ENCODE measurements around the gene NMRK1. TPM values are rescaled to one million over a fixed set of nuclear protein-coding genes. Genes with fewer than 3 reads are reported as not detected.

NMRK1 gene
- total RNA-seq, result 32.9 TPM

- DNase-seq (ENCODE audit: low spot score), result peak; percentile 96
Measured at GRCh38 chr9:75087824-75088645, at the start of gene NMRK1, which contains the start of gene OSTF1. Gene NMRK1, minus strand, starts transcription at chr9:75088155. Its CDS starts 5,040 bp downstream, at chr9:75083115. Gene OSTF1, plus strand, starts transcription at chr9:75088514. Its CDS starts 179 bp downstream, at chr9:75088693.

- DNase-seq (ENCODE audit: low spot score), result no peak
Measured at GRCh38 chr9:75134495-75134894, 46.5 kb upstream of the NMRK1 start.

GRCh38 chr9:75133396-75133795, 45.4 kb upstream of the NMRK1 start:
- DNase-seq (ENCODE audit: low spot score), result no peak

- no peak for DNase-seq (ENCODE audit: low spot score)
Measured at GRCh38 chr9:75132244-75132643, 44.3 kb upstream of the NMRK1 start.

- no peak for DNase-seq (ENCODE audit: low spot score)
Measured at GRCh38 chr9:75131700-75132099, 43.7 kb upstream of the NMRK1 start.

GRCh38 chr9:75130621-75131230, 42.8 kb upstream of the NMRK1 start:
- DNase-seq (ENCODE audit: low spot score), result no peak

- DNase-seq (ENCODE audit: low spot score), result no peak
Measured at GRCh38 chr9:75130172-75130571, 42.2 kb upstream of the NMRK1 start.

- no peak for DNase-seq (ENCODE audit: low spot score)
Measured at GRCh38 chr9:75128535-75128934, 40.6 kb upstream of the NMRK1 start.

GRCh38 chr9:75123696-75124095, 35.7 kb upstream of the NMRK1 start:
- DNase-seq (ENCODE audit: low spot score), result no peak

GRCh38 chr9:75121914-75122558, 34.1 kb upstream of the NMRK1 start:
- DNase-seq (ENCODE audit: low spot score), result no peak

- DNase-seq (ENCODE audit: low spot score), result no peak
Measured at GRCh38 chr9:75120686-75121085, 32.7 kb upstream of the NMRK1 start.

- DNase-seq (ENCODE audit: low spot score), result no peak
Measured at GRCh38 chr9:75117564-75117963, 29.6 kb upstream of the NMRK1 start.

- DNase-seq (ENCODE audit: low spot score), result no peak
Measured at GRCh38 chr9:75116306-75116705, 28.4 kb upstream of the NMRK1 start.

- DNase-seq (ENCODE audit: low spot score), result no peak
Measured at GRCh38 chr9:75112789-75113188, 24.8 kb upstream of the NMRK1 start.

GRCh38 chr9:75111019-75111622, 23.2 kb upstream of the NMRK1 start:
- peak; percentile 56 for DNase-seq (ENCODE audit: low spot score)

GRCh38 chr9:75109210-75109839, 21.4 kb upstream of the NMRK1 start:
- DNase-seq (ENCODE audit: low spot score), result no peak

- peak; percentile 52 for DNase-seq (ENCODE audit: low spot score)
Measured at GRCh38 chr9:75108571-75108970, 20.6 kb upstream of the NMRK1 start.

- no peak for DNase-seq (ENCODE audit: low spot score)
Measured at GRCh38 chr9:75106857-75107256, 18.9 kb upstream of the NMRK1 start.

GRCh38 chr9:75105841-75106240, 17.9 kb upstream of the NMRK1 start:
- DNase-seq (ENCODE audit: low spot score), result no peak

- DNase-seq (ENCODE audit: low spot score), result no peak
Measured at GRCh38 chr9:75105019-75105540, 17.1 kb upstream of the NMRK1 start.

GRCh38 chr9:75104607-75105006, 16.7 kb upstream of the NMRK1 start:
- DNase-seq (ENCODE audit: low spot score), result no peak

All from mucosa of gallbladder (tissue), 1 donor.